ENCODE results near the gene F7.

Gene F7

GRCh38 chr13:113086991-113087922, 18.3 kb upstream of the F7 start:
- peaks cover 3% of the 10 kb centered on the region; the same call in 1 of the 2 replicates for H3K4me1 ChIP-seq (ENCODE audit: control insufficient read depth, insufficient read depth, low read length)
- H3K27ac ChIP-seq (ENCODE audit: low read length) = no peak overlapping the region
- H3K27me3 ChIP-seq (ENCODE audit: control insufficient read depth, insufficient read depth, low read length) = no peaks in the 10 kb centered on the region
- H3K9me3 ChIP-seq (ENCODE audit: control insufficient read depth, insufficient read depth, low read length) = no peaks in the 10 kb centered on the region
- WGBS (ENCODE audit: insufficient coverage, insufficient read length) = no CpG with 5 or more reads among the region's 39 CpGs
- no peaks in the 10 kb centered on the region for H3K36me3 ChIP-seq (ENCODE audit: control insufficient read depth, insufficient read depth, low read length)
- no peak for DNase-seq (ENCODE audit: low read depth, low spot score)
- no peak overlapping the region for H3K4me3 ChIP-seq (ENCODE audit: low read length)

- Histone ChIP-seq H3K4me1 (ENCODE audit: control insufficient read depth, insufficient read depth, low read length) (peaks cover 3% of the 10 kb centered on the region; the same call in 1 of the 2 replicates), H3K36me3 (ENCODE audit: control insufficient read depth, insufficient read depth, low read length) (no peaks in the 10 kb centered on the region), H3K4me3 (ENCODE audit: low read length) (no peak overlapping the region), H3K9me3 (ENCODE audit: control insufficient read depth, insufficient read depth, low read length) (no peaks in the 10 kb centered on the region), H3K27ac (ENCODE audit: low read length) (no peak overlapping the region), H3K27me3 (ENCODE audit: control insufficient read depth, insufficient read depth, low read length) (no peaks in the 10 kb centered on the region)
- WGBS (ENCODE audit: insufficient coverage, insufficient read length) = no CpG with 5 or more reads among the region's 40 CpGs
- DNase-seq (ENCODE audit: low read depth, low spot score) = no peak
Observed at GRCh38 chr13:113087923-113088690, 17.5 kb upstream of the F7 start.

GRCh38 chr13:113088691-113089020, 16.9 kb upstream of the F7 start:
- WGBS (ENCODE audit: insufficient coverage, insufficient read length) = no CpG with 5 or more reads among the region's 17 CpGs
- no peak for DNase-seq (ENCODE audit: low read depth, low spot score)
- H3K27me3 ChIP-seq (ENCODE audit: control insufficient read depth, insufficient read depth, low read length) = no peaks in the 10 kb centered on the region

GRCh38 chr13:113089693-113090414, 15.7 kb upstream of the F7 start:
- Histone ChIP-seq H3K4me1 (ENCODE audit: control insufficient read depth, insufficient read depth, low read length) (peaks cover 3% of the 10 kb centered on the region; the same call in 1 of the 2 replicates), H3K36me3 (ENCODE audit: control insufficient read depth, insufficient read depth, low read length) (no peaks in the 10 kb centered on the region), H3K9me3 (ENCODE audit: control insufficient read depth, insufficient read depth, low read length) (no peaks in the 10 kb centered on the region), H3K27ac (ENCODE audit: low read length) (no peak overlapping the region), H3K27me3 (ENCODE audit: control insufficient read depth, insufficient read depth, low read length) (no peaks in the 10 kb centered on the region), H3K4me3 (ENCODE audit: low read length) (no peak overlapping the region)
- WGBS (ENCODE audit: insufficient coverage, insufficient read length) = no CpG with 5 or more reads among the region's 36 CpGs
- DNase-seq (ENCODE audit: low read depth, low spot score) = no peak

More at GRCh38 chr13:113088691-113089020, 16.9 kb upstream of the F7 start:
- H3K4me1 ChIP-seq (ENCODE audit: control insufficient read depth, insufficient read depth, low read length) = peaks cover 3% of the 10 kb centered on the region; the same call in 1 of the 2 replicates
- no peaks in the 10 kb centered on the region for H3K9me3 ChIP-seq (ENCODE audit: control insufficient read depth, insufficient read depth, low read length)
- no peak overlapping the region for H3K27ac ChIP-seq (ENCODE audit: low read length)
- H3K4me3 ChIP-seq (ENCODE audit: low read length) = no peak overlapping the region
- H3K36me3 ChIP-seq (ENCODE audit: control insufficient read depth, insufficient read depth, low read length) = no peaks in the 10 kb centered on the region

DNA sequence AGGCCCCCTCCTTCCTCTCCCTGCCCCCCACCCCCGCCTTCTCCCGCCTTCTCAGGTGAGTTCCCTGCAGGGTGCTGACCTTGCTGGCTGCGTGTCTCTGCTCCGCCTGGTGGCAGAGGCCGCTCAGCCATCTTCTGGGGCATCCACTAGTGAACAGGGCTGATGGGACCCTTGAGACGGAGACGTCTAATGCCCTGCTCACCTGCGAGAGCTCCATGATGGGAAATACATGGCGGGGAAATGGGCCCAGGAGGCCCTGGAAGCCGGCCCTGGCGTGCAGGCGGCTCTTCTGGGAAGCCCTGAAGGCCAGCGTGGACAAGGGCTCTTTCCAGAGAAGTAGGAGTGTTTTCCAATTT, 15.2 kb upstream of the F7 start:
- Histone ChIP-seq H3K36me3 (ENCODE audit: control insufficient read depth, insufficient read depth, low read length) (no peaks in the 10 kb centered on the region), H3K9me3 (ENCODE audit: control insufficient read depth, insufficient read depth, low read length) (no peaks in the 10 kb centered on the region), H3K4me3 (ENCODE audit: low read length) (no peak overlapping the region), H3K4me1 (ENCODE audit: control insufficient read depth, insufficient read depth, low read length) (peaks cover 3% of the 10 kb centered on the region; the same call in 1 of the 2 replicates), H3K27me3 (ENCODE audit: control insufficient read depth, insufficient read depth, low read length) (no peaks in the 10 kb centered on the region), H3K27ac (ENCODE audit: low read length) (no peak overlapping the region)
- DNase-seq (ENCODE audit: low read depth, low spot score) = no peak
- WGBS (ENCODE audit: insufficient coverage, insufficient read length) = no CpG with 5 or more reads among the region's 13 CpGs

DNA sequence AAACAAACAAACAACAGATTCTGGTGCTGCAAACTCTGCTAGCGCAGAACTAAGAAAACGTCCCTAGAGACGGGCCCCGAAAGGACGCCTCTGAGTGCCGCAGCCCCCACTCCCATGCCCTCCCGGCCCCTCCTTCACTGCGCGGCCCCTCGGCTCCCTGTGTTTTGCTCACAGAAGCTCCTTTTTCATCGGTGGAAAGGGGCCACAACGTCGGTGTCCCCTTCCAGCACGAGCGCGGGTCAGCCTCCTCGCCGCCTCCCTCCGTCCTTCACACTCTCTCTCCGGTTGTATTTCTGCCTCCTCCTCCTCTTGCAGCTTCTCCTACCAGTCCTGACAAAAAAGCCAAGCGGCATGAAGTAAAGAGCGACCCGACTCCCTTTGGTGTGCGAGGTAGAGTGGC, 14.8 kb upstream of the F7 start:
- Histone ChIP-seq H3K36me3 (ENCODE audit: control insufficient read depth, insufficient read depth, low read length) (no peaks in the 10 kb centered on the region), H3K4me1 (ENCODE audit: control insufficient read depth, insufficient read depth, low read length) (peaks cover 3% of the 10 kb centered on the region; the same call in 1 of the 2 replicates), H3K4me3 (ENCODE audit: low read length) (no peak overlapping the region), H3K27me3 (ENCODE audit: control insufficient read depth, insufficient read depth, low read length) (no peaks in the 10 kb centered on the region), H3K27ac (ENCODE audit: low read length) (no peak overlapping the region), H3K9me3 (ENCODE audit: control insufficient read depth, insufficient read depth, low read length) (no peaks in the 10 kb centered on the region)
- WGBS (ENCODE audit: insufficient coverage, insufficient read length) = no CpG with 5 or more reads among the region's 24 CpGs
- no peak for DNase-seq (ENCODE audit: low read depth, low spot score)

GRCh38 chr13:113091211-113091771, 14.3 kb upstream of the F7 start:
- Histone ChIP-seq H3K27ac (ENCODE audit: low read length) (no peak overlapping the region), H3K4me1 (ENCODE audit: control insufficient read depth, insufficient read depth, low read length) (peaks cover 3% of the 10 kb centered on the region; the same call in 1 of the 2 replicates), H3K4me3 (ENCODE audit: low read length) (no peak overlapping the region), H3K27me3 (ENCODE audit: control insufficient read depth, insufficient read depth, low read length) (no peaks in the 10 kb centered on the region), H3K9me3 (ENCODE audit: control insufficient read depth, insufficient read depth, low read length) (no peaks in the 10 kb centered on the region), H3K36me3 (ENCODE audit: control insufficient read depth, insufficient read depth, low read length) (no peaks in the 10 kb centered on the region)
- no CpG with 5 or more reads among the region's 30 CpGs for WGBS (ENCODE audit: insufficient coverage, insufficient read length)
- no peak for DNase-seq (ENCODE audit: low read depth, low spot score)

GRCh38 chr13:113091891-113092775, 13.5 kb upstream of the F7 start:
- no peak for DNase-seq (ENCODE audit: low read depth, low spot score)
- WGBS (ENCODE audit: insufficient coverage, insufficient read length) = no CpG with 5 or more reads among the region's 33 CpGs
- Histone ChIP-seq H3K36me3 (ENCODE audit: control insufficient read depth, insufficient read depth, low read length) (no peaks in the 10 kb centered on the region), H3K4me1 (ENCODE audit: control insufficient read depth, insufficient read depth, low read length) (peaks cover 3% of the 10 kb centered on the region; the same call in 1 of the 2 replicates), H3K9me3 (ENCODE audit: control insufficient read depth, insufficient read depth, low read length) (no peaks in the 10 kb centered on the region), H3K27me3 (ENCODE audit: control insufficient read depth, insufficient read depth, low read length) (no peaks in the 10 kb centered on the region), H3K4me3 (ENCODE audit: low read length) (no peak overlapping the region), H3K27ac (ENCODE audit: low read length) (no peak overlapping the region)

DNA sequence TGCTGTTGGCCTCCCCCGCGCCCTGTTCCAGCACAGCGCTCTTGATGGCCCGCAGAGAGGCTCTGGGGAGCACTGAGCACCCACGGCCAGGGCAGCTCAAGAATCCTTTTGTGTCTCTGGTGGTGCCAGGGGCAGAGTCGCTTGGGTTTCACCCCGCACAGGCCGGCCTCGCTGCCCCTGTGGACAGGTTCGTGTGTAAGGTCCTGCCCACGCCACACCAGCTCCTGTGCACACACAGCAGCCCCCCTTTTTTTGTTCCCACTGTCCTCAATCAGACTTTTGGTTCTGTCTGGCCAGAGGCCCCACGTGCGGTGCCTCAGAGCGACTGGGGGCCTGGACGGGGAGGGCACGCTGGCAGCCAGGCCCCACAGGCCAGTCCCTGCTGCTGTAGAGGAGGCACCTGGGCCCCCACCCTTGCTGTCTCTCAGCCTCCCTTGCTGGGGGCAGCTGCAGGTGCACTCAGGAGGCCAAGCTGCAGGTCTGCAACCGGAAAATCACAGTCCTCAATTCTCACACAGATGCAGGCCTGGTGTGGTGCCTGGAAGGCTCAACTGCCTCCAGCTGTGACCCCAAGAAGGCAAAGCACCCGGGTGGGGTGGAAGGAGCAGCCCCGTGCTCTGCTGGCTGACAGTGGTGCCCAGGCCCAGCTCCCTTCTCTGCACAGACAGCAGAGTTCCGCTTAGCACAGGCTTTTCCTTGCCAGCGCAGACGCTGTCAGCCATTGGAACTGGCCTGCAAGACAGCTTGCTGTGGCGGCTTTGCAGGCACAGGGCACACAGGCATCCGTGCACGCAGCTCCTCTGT, 12.6 kb upstream of the F7 start:
- DNase-seq (ENCODE audit: low read depth, low spot score) = no peak
- Histone ChIP-seq H3K9me3 (ENCODE audit: control insufficient read depth, insufficient read depth, low read length) (no peaks in the 10 kb centered on the region), H3K27ac (ENCODE audit: low read length) (no peak overlapping the region), H3K36me3 (ENCODE audit: control insufficient read depth, insufficient read depth, low read length) (no peaks in the 10 kb centered on the region), H3K4me1 (ENCODE audit: control insufficient read depth, insufficient read depth, low read length) (peaks cover 3% of the 10 kb centered on the region; the same call in 1 of the 2 replicates), H3K27me3 (ENCODE audit: control insufficient read depth, insufficient read depth, low read length) (no peaks in the 10 kb centered on the region), H3K4me3 (ENCODE audit: low read length) (no peak overlapping the region)
- no CpG with 5 or more reads among the region's 25 CpGs for WGBS (ENCODE audit: insufficient coverage, insufficient read length)
